Inflammatory macrophage treated with lipopolysaccharide for 4 hours (primary cell): ENCODE data around the gene CHD6.
"Not testable (repeated sequence)": the region's sequence is repeated elsewhere in the genome, so short reads cannot be mapped to it uniquely, and the experiment has no call there.

Source experiments
- DNase-seq: peaks from one replicate; pipeline ENCODE4 v3.0.0-alpha.2; 2020

The CHD6 gene

DNA sequence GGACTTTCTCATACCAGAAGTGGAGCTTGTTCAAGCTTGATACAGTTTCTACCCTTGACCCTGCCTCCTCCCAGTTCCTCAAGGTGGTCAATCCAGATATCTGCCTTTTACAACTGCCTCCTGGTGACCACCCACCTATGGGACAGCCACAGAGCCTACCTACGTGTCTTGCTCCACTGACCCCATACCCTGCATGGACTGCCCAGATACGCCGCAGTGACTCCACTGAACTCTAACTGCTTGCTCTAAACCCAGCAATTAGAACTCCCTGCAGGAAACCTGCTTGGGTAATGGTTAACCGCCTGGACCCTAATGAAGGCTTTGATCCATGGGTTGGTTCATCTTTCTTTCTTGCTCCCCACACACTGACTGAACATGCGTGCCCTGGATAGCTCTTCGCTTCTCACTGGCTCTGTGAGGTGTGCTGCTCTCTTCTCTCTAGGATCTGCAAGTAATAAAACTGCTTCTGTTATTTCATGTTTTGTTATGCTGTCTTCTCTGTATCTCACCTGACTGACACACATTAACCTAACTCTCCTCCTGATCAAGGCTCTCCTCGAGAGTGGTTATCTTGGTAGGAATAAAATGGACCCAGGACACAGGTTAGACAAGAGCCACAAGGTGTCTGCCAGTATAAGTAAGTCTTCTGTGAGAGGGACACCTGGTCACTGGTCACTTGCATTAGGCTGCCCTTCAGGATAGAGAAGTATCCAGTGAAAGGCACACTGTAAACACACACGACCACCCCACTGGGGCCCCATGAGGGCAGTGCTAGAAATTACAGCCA lies 79.2 kb downstream of the CHD6 start:
- no peak for DNase-seq

DNA sequence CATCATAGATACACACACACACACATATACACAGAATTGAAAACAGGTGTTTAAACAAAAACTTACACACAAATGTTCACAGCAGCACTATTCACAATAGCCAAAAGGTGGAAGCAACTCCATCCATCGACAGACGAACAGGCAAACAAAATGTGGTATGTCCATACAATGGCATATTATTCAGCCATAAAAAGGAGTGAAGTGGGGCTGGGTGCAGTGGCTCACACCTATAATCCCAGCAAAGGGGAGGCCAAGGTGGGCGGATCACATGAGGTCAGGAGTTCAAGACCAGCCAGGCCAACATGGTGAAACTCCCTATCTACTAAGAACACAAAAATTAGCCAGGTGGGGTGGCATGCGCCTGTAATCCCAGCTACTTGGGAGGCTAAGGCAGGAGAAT lies 80.3 kb downstream of the CHD6 start:
- DNase-seq, result no peak

DNA sequence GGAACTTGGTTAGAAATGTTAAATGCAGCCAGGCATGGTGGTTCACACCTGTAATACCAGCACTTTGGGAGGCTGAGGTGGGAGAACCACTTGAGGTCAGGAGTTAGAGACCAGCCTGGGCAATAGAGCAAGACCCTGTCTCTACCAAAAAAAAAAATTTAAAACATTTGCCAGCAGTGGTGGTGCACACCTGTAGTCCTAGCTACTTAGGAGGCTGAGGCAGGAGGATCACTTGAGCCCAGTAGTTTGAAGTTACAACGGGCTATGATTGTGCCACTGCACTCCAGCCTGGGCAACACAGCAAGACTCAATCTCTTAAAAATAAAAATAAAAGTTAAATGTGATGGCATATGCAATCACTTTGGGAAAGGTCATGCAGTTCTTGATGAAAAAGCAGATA lies 82.6 kb downstream of the CHD6 start:
- not testable (repeated sequence) for DNase-seq

DNA sequence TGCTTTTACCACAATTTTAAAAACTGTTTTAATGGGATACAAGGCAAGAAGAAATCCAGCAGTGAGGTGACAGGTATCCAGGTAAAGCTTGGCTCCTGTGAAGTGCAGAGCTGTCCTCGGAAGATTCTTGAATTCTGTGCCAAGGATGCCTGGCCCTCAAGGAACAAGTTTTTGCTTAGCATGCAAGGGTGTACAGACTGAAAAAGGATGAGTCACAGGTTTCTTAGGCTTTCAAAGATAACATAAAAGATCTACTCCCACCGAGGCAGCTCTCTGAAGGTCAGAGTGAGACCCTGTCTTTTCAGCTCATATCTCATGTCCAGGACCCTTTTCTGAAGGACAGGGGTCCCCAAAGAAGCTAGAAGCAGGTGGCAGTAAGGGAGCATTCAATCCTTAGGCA lies 83.3 kb downstream of the CHD6 start:
- DNase-seq, result no peak

DNA sequence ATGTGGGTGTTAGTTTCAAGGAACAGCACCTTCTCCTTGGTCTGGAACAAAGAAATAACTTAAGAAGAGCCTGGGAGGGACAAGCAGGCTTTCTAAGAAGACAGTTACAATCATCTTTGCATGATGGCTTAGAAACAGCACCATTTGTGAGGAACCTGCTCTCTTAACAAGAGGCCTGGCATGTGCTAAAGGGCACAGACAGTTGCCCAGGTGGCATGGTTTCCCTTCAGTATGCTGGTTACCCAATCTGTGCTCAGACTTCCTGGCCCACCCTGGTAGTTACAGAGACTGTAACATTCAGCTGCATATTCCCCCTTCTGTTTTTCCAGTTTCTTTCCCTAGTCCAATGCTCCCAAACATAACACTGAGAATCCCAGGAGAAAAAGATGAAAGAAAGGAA lies 84.0 kb downstream of the CHD6 start:
- no peak for DNase-seq

DNA sequence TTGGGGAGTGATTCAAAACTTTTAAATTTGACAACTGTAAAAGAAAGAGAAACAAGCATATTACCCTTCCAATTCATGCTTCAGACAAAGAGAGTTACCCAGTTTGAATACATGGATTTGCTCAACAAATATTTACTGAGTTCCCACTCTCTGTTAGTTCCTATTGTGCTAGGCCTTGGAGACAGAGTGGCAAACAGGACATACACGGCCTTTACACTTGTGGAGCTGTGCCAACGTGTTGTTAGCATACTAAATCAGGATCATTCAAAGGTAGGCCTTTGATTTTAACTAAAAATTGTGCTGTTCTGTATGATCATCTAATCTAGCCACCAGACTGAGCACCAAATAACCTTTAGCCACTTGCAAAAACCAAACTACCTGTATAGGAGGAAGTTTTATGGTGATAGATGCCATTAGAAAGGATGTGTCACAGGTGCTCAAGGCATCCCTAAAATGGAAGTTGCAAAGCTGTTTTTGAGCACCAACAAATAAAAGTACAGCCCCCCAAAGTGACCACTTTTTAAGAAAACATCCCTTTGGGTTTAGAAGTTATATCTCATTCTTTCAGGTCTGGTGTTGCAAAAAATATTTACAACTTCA lies 84.5 kb downstream of the CHD6 start:
- DNase-seq, result no peak

DNA sequence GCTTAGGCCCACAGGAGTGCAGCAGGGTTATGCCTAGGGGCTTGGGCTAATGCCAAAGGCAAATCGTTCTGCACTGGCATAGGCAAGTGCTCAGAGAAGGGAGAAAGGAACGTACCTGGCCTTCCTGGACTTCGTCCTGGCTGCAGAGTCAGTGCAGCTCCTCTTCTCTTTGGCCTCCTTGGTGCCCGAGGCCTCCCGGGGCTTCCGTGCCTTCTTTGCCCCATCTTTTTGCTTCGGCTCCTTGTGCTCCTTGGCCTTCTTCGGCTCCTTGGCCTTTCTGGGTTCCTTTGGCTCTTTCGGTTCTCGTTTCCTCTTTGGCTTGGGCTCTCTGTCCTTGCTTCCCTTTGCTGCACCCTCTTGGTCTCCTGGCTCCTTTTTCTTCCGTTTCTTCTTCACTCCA lies 85.2 kb downstream of the CHD6 start:
- DNase-seq, result no peak

DNA sequence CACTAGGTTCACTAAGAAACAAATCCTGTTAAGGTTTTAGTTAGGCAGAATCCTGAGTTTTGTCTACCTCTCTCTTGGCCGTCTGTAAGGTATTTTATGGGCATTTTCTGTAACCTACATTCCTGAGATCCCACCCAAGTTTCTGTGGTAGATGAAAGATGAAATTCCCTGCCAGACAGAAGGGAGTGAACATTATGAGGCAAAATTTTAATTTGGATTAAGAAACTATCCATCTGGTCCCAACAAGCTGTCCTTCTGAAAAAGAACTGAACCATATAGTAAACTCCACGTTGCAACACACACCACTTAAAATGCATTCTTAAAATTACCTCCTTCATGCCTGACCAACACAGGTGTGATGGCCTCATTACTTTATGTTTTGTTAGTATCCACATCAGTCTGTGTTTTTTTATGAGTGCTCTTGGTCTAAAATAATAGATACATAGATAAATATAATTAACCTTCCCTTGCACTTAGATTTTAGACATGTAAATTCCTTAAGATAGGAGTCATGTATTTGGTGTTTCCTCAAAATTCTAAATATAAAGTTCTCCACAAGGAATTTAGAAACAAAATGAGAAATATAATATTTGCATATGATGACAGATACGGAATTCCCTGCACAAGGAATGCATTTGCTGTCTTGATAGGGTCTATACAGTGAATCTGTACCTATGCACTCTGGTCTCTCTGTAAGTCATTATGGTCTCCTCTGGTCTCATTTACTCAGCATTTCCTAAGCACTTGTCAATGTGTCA lies 86.5 kb downstream of the CHD6 start:
- no peak for DNase-seq

DNA sequence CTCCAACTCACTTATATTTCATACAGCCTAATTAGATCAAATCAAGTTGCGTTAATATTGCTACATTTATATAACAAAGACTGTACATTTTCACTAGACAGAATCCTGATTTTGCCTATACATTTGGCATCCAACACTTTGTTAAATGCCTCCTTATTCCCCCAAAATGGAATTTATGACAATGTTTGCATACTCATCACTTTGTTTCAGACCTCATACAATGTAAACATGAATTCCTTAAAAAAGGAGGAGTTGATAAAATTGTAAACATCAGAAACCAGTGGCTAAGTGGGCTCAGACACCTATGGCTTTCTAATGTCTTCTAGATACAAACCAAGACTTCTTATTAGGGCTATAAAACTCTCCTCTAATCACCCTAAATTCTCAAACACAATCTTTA lies 87.3 kb downstream of the CHD6 start:
- DNase-seq, result no peak

DNA sequence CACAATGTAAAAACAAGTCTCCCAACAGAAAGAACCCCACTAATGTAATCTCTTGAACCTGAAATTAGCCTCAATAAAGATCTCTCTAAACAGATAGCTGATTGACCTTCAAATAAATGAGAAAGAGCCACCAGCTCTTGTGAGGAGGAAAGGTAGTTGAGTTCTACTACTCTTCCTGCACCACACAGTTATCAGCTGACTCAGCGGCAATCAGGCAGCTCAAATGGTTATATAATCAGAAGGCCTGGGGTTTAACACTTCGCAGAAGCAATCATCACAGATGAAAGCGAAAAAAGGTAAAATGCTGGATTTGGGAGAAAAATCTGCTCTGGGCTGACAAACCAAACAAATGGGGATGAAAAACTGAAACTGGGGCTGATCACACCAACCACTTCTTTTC lies 91.8 kb downstream of the CHD6 start:
- DNase-seq, result no peak

DNA sequence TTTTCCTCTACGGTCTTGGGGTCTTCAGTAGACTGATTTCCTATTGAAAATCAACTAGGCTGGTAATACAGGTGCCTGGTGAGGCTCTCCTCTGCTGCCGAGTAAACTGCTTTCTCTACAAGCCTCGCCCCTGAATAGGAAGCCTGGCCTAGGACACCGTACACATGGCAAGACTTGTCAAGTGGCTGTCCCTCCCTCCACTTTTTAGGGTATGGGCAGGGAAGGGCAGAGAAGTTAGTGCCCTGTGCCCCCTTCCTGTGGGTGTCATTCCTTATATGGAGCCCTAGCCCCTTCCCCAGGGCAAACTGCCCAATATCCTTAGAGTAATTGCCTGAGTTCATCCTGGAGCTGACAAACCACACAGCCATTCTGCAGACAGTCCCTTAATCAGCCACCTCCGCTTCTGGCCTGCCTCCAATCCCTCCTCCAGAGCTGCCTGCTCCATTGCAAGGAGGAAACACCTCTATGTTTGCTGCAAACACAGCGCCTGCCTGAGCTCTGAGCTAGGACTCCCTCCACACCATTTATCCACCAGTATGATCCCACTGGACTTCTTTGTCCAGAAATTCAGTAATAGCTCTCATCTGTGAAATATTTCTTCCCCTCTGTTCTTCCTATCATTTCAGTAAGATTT lies 93.1 kb downstream of the CHD6 start:
- peak; percentile 7 for DNase-seq

DNA sequence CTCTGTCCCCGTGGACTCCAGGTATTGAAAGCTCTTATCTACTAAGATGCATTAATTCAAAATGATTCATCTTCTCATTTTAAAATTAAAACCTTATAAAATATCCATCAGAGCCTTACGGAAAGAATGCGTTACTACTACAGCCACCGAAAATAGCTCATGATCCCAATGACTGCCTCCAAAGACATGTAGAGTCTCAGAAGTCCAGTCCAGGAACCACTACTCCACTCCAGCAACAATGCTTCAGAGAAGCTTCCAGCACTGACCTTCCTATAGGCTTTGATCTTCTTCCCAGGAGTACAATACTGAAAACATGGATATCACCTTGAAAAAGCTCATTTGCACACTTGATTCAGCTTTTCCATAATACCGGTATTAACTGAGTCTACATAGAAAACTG lies 94.3 kb downstream of the CHD6 start:
- DNase-seq, result no peak

DNA sequence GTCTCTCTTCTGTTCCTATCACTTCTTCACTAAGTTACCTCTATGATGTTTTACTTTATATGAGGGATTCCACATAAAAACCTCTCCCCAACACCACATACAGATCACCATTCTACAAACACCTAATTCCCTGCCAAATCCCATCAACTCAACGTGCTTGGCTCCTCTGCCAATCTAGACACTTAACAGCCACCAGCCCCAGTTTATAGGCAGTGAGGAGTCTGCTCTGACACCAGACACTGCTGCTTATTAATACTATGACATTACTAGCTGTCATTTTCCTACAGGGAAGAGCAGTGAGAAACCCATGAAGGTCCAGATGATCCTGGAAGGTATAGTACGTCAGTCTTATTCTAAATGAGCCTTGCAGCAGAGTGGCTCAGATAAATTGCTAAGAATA lies 104.3 kb downstream of the CHD6 start:
- no peak for DNase-seq

DNA sequence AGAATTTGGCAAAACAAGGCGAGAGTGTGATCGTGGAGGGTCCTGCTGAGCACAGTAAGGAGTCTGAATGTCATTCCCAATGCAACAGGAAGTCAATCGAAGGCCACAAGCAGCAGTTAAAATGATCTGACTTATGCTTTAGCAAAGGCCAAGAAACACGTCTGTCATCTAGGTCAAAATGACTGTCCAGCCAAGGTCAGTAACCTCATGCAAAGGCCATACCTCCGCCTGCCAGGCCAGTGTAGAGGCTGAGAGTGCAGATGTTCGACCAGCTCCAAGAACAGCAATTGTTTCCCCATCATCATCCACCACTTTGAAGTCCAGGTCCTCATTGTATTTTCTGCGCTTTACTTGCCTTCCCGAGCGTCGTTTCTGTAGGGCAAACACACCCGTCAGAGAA lies 105.6 kb downstream of the CHD6 start:
- DNase-seq, result no peak

DNA sequence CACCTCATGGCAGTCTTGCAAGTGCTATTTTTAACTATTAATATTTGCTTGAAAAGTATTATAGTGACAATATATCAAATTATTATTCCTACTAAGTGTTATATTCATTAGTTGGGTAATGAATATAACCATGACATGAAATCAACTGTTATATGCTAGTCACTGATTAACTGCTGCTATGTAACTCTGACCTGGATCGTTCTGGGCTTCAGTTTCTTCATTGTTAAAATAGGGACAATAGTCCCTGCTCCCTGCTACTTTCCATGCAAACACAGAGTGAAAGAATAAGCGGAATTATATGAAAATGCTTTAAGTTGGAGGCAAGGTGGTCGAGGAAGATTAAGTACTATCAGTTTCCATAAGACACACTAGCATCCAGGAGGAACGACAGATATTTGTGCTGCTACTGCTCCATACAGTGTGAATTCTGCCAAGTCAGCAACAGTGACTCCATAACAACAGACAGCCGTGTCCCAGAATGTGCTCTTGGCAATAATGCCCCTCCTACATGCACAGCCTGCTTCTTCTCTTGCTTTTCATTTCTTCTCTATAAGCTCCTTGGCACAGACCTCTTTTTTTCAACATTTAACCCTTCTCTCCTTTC lies 107.2 kb downstream of the CHD6 start:
- DNase-seq, result no peak

DNA sequence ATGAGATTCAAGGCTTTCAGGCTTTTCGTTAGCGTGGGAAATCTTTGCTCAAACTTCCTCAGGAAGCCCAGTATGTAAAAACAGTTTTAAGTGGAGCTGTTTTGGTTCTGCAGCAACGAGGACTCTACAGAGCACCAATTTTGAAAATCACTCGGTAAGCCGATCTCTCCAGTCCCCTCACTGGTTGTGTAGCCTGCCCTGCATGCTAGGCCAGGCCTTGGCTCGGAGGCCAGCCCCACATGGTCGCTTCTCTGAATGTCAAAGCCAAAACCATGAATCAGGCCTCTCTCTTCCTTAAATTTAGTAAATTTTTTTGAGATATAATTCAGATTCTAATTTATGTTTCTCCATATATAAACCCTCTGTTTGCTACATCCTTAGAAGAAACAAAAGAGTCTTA lies 108.0 kb downstream of the CHD6 start:
- no peak for DNase-seq

DNA sequence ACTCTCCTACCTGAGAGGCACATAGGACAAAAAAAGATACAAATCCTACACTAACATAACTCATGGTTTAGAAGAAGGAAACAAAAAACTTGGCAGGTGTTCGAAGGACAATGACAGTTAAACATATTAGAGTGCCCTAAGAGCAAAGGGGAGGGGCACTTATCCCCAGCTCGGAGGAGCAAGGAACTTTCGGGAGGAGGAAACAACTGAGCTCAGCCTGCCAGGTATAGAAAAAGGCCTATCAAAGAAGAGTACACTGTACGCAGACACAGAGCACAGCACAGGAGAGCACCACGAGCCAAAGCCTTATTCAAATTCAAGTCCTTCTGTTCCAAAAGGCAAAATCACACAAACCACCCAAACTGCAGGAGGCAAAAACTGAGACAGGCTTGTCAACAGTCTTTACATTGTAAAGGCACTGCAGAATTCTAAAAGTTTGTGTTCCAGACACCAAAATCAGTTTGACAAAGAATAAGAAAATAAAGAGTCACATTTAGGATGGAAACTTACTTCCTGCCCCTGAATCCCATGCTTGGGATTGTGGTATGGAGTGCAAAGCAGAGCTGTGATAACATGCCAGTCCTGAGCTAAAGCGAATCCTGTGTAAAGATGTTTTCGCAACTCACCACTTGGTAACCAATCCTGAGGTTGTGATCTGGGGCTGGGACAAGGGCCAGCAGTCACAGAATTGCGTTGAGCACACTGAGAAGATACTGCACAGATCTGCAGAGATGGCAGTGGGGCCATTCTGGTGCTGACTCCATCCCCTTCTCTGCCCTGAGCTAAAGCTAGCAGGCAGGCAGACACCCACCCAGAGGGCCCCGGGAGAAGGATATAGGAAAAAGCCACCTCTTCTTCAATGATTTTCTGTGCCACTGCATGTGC lies 108.6 kb downstream of the CHD6 start:
- no peak for DNase-seq

DNA sequence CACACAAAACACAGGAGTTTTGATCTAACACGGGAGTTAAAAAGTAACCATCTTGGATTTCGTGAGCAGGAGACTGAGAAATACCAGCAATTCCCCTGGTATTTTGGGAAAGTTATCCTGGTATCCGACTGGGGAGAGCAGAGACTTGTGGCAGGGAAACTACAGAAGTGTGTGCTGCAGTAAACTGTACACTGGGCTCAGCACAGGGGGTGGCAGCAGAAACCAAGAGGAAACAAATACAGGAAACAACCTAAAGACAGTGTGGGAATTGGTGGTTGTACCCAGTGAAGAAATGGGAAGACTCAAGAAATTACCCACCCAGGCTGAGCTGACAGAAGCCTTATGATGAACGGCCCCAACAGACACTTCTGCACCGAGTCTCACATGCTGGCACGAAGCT lies 109.8 kb downstream of the CHD6 start:
- DNase-seq, result peak; percentile 12

DNA sequence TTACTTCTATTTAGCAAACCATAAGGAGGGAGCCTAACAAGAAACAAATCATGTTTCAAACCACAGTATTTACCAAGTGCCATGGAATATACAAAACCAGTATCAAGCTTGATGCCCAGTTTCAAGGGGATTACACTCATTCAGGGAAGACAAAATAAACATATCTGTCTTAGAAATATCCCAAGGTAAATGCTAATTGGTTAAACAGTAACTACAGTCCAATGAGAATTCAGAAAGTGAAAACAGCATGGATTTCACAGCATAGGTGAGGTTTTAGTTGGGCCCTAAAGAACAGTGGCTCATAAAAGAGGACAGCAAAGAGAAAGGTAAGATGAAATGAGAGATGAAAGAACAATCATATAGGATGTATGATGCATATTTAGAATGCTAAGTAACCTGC lies 110.3 kb downstream of the CHD6 start:
- no peak for DNase-seq

DNA sequence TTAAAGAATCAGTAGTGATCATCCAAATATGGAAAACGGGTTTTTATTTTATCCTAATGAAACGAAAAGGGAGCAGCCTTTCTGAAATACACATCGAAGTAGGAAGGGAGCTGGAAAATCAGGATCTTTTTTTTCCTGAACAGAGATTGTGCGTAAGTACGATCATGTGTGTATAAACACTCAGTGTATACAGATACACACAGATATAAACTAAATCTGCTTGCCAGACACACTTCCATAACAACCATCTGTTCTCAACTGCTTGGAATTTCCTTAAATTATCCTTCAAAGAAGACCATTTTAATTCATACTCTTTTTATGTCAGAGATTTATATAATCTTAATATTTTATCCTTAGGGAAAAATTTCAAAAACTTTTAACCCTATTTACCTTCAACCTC lies 110.7 kb downstream of the CHD6 start:
- DNase-seq, result no peak

DNA sequence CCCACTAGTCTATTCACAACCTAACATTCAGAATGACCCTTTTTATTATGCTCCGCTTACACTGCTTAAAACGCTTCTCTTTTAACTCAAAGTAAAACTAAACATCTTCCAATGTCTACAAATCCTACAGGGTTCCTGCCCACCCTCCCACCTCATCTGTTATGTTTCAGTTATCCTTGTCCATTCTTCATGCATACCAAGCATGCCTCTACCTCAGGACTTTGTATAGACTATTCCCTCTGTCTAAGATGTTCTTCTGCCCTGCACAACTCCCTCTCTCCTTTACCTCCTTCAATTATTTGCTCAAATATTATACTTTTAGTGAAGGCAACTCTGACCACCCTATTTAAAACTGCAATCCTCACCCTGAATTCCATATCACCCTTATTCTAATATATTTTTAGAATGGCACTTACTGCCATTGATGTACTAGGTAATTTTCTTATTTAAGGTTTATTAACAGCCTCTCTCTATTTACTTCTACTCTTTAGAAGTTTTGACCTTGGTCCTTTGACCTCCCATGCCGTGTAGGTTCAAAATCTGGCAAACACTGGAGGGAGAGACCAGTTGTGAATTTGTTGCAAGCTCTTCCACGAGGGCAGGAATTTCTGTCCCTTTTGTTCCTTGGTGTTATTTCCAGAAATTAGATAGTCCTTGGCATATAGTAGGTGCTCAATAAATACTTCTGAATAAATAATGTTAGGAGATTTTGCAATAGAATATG lies 111.8 kb downstream of the CHD6 start:
- no peak for DNase-seq

DNA sequence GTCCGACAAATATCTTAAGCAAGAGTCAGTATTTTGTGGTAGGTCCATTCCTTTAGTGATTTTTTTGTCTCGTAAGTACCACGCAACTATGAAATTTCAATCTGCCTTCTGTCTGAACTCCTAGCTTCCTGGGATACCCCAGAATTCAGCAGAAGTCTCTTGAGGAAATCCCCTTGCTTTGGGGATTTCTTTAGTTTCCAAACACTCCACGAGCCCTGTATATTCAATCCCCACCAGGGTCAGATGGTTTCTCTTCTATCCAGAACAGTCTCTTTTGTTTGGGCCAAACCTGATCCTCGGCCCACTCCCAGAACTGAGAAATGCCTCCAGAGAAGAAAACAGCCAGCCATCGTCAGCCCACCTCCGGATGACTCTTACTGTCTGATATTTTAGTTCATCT lies 113.0 kb downstream of the CHD6 start:
- peak; percentile 29 for DNase-seq
